ENCODE results near the gene DPP4.

DPP4 gene

DNA sequence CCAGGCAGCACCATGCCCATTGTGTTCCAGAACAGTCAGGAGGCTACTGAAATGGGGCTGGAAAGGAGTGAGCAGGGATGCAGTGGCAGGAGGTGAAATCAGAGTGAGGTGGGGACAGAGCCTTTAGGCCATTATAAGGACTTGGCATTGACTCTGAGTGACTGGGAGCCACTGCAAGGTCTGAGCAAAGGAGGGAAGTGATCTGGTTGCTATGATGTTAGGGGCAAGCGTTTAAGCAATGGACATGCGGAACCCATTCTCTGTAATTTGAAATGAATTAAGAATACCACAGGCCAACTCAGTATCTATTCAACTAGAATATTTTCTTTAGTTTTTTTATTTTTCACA is 98.2 kb downstream of the DPP4 start:
- no peak overlapping the region for H3K27ac ChIP-seq
- DNase-seq, result no peak
- H3K36me3 ChIP-seq (replicated peaks), result no peaks in the 10 kb centered on the region
- H3K27me3 ChIP-seq (replicated peaks), result no peaks in the 10 kb centered on the region
- no peak overlapping the region for H3K4me3 ChIP-seq (ENCODE audit: low read depth, low read length)
- in situ Hi-C loops (cut with HindIII; ENCODE audit: low pct_ligation_motif_present, low sequenced_read_pairs), result no loop called here
- TF ChIP-seq, protein P1, sequence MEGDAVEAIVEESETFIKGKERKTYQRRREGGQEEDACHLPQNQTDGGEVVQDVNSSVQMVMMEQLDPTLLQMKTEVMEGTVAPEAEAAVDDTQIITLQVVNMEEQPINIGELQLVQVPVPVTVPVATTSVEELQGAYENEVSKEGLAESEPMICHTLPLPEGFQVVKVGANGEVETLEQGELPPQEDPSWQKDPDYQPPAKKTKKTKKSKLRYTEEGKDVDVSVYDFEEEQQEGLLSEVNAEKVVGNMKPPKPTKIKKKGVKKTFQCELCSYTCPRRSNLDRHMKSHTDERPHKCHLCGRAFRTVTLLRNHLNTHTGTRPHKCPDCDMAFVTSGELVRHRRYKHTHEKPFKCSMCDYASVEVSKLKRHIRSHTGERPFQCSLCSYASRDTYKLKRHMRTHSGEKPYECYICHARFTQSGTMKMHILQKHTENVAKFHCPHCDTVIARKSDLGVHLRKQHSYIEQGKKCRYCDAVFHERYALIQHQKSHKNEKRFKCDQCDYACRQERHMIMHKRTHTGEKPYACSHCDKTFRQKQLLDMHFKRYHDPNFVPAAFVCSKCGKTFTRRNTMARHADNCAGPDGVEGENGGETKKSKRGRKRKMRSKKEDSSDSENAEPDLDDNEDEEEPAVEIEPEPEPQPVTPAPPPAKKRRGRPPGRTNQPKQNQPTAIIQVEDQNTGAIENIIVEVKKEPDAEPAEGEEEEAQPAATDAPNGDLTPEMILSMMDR (IDR thresholded peaks at IDR 0.05; ENCODE audit: low read depth, low read length, missing control alignments), result no peak

DNA sequence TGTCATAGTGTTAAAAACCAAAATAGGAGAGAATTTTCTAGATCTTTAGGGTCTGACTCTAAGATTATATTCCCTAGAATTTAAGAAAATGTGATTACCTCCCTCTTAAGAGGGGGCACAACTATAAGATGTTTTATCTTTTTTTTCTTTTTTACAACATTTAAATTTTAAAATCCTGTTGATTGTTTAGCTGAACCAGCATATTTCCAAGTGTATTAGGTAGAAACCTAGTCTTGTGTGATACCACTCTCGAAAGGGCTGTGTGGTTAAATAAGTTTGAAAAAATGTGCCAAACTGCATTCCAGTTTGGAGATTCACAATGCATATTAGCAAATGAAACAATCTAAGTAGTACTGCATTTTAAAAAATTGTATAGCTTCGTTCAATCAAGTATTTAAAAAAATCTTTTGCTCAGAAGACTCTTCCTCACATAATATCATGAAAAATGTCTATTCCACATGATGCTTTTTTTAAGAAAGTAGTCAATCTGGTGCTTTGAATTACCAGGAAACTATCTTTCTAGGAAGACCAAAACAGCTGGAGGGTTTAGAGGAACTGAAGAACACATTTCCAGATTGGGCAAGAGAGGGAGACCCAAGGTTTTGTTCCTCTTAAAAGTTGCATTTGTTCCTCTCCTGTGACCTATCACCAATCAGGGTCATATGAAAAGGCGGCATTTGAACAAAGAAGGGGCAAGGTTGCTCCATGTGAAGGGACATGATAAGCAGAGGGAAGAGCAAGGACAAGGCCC is 98.8 kb downstream of the DPP4 start:
- Histone ChIP-seq H3K36me3 (replicated peaks) (no peaks in the 10 kb centered on the region), H3K4me3 (ENCODE audit: low read depth, low read length) (no peak overlapping the region), H3K27me3 (replicated peaks) (no peaks in the 10 kb centered on the region), H3K27ac (no peak overlapping the region)
- TF ChIP-seq, protein P1 (IDR thresholded peaks at IDR 0.05; ENCODE audit: low read depth, low read length, missing control alignments), result no peak
- in situ Hi-C loops (cut with HindIII; ENCODE audit: low pct_ligation_motif_present, low sequenced_read_pairs), result no loop called here
- no peak for DNase-seq

DNA sequence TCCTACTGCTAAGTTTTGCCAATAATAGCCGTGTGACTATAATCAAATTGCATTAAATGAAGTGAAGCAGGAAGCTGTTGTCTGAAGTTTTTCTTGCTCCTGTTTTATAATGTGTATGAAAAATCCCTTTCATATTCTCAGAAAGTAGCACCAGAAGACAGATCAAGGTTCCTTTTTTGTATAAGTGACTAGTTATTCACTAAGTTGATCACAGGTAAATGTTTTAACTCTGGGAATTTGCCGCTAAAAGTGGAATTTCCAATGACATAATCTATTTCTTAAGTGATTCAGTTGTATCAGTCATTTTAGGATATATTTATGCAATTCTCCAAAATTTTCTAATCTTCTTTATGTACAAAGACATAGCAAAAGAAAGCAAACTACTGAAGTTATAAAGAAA is 99.6 kb downstream of the DPP4 start:
- no peak overlapping the region for H3K4me3 ChIP-seq (ENCODE audit: low read depth, low read length)
- no peaks in the 10 kb centered on the region for H3K27me3 ChIP-seq (replicated peaks)
- H3K36me3 ChIP-seq (replicated peaks), result no peaks in the 10 kb centered on the region
- H3K27ac ChIP-seq, result no peak overlapping the region
- in situ Hi-C loops (cut with HindIII; ENCODE audit: low pct_ligation_motif_present, low sequenced_read_pairs), result no loop called here
- no peak for DNase-seq
- TF ChIP-seq, protein P1 (IDR thresholded peaks at IDR 0.05; ENCODE audit: low read depth, low read length, missing control alignments), result no peak

DNA sequence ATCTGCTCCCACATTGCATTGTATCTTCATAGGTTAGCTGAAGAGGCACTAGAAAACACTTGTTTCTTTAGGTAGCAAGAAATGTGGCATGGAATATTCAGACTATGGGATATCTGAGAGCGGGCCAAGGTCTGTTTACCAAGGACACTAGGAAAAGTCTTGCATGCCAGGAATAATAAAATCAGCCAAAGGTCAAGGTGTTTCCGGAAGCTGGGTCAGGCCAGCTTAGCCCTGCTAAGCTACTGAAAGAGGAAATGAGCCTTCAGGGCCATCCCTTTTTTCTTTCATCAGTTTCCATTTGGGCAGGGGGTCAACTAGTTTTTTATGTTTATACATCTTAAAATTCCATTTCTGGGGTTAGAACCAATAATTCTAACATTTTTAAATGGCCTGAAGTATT is 101.1 kb downstream of the DPP4 start:
- H3K27ac ChIP-seq, result no peak overlapping the region
- TF ChIP-seq, protein P1 (IDR thresholded peaks at IDR 0.05; ENCODE audit: low read depth, low read length, missing control alignments), result no peak
- no peak for DNase-seq
- H3K27me3 ChIP-seq (replicated peaks), result no peaks in the 10 kb centered on the region
- in situ Hi-C loops (cut with HindIII; ENCODE audit: low pct_ligation_motif_present, low sequenced_read_pairs), result no loop called here
- H3K4me3 ChIP-seq (ENCODE audit: low read depth, low read length), result no peak overlapping the region
- no peaks in the 10 kb centered on the region for H3K36me3 ChIP-seq (replicated peaks)

DNA sequence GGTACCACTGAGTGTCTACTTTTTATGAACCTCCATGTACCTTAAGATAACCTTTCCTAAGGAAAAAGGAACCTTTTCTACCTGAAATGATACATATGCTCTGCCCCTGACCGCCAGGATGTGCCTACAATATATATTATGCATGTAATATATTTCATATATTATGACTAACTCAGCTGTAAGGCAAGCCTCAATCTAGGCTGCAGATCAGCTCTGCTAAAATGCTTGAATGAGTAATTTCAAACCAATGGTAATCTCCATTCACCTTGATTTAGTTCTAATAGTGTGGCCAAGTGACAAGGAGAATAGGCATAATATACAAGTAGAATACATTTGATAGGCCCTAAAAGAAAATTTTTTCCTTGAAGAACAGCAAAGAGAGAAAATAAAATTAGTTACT is 101.8 kb downstream of the DPP4 start:
- no peak overlapping the region for H3K4me3 ChIP-seq (ENCODE audit: low read depth, low read length)
- in situ Hi-C loops (cut with HindIII; ENCODE audit: low pct_ligation_motif_present, low sequenced_read_pairs), result no loop called here
- H3K27ac ChIP-seq, result no peak overlapping the region
- no peaks in the 10 kb centered on the region for H3K27me3 ChIP-seq (replicated peaks)
- DNase-seq, result no peak
- no peaks in the 10 kb centered on the region for H3K36me3 ChIP-seq (replicated peaks)
- TF ChIP-seq, protein P1 (IDR thresholded peaks at IDR 0.05; ENCODE audit: low read depth, low read length, missing control alignments), result no peak

DNA sequence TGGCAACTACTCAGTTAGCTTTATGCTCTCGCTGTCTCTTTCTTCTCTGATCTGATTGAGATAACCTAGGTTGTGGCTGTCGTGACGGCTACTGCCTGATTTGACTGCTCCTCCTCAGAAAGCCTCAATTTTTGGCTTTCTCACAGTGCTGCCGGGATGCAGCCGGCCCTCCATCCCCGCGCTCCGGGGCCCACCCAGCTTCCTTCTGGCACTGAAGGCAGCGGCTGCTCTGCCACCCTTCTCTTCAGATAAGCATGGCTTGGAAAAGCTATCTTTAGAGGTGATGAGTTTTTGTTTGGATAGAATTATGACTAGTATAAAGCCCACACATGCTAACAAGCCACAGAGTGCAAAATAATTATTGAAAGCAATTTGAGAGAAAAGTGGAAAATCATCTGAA is 102.5 kb downstream of the DPP4 start:
- DNase-seq, result no peak
- in situ Hi-C loops (cut with HindIII; ENCODE audit: low pct_ligation_motif_present, low sequenced_read_pairs), result no loop called here
- Histone ChIP-seq H3K27ac (no peak overlapping the region), H3K4me3 (ENCODE audit: low read depth, low read length) (no peak overlapping the region), H3K36me3 (replicated peaks) (no peaks in the 10 kb centered on the region), H3K27me3 (replicated peaks) (no peaks in the 10 kb centered on the region)
- TF ChIP-seq, protein P1 (IDR thresholded peaks at IDR 0.05; ENCODE audit: low read depth, low read length, missing control alignments), result no peak
